HCT116 (cell line): ENCODE data around the gene MS4A15. TPM values are rescaled to one million over a fixed set of nuclear protein-coding genes. Genes with fewer than 3 reads are reported as not detected.

Source experiments
- total RNA-seq: library from RNA; stranded (reverse); gene quantifications from one replicate; pipeline ENCODE4 v1.2.1, GENCODE V29; 2021; ENCODE audit not compliant: unreplicated experiment

Gene MS4A15
- total RNA-seq, 1 experiment from 2014 or later: 1.5 TPM

Other genes starting within 250 kb of the MS4A15 start
- not detected for gene MS4A13, start 241.5 kb upstream of the MS4A15 start, total RNA-seq
- gene MS4A8, start 57.3 kb upstream of the MS4A15 start, total RNA-seq: 0.17 TPM
- gene MS4A18, start 32.1 kb upstream of the MS4A15 start, total RNA-seq: not detected
- gene MS4A10, start 28.5 kb downstream of the MS4A15 start, total RNA-seq: not detected
- 69.6 TPM for gene CCDC86, start 85.2 kb downstream of the MS4A15 start, total RNA-seq
- 0.12 TPM for gene PTGDR2, start 99.1 kb downstream of the MS4A15 start, total RNA-seq
- not detected for gene ZP1, start 110.7 kb downstream of the MS4A15 start, total RNA-seq
- gene PRPF19, start 149.7 kb downstream of the MS4A15 start, total RNA-seq: 156 TPM
- 44.4 TPM for gene TMEM109, start 157.3 kb downstream of the MS4A15 start, total RNA-seq
- 120 TPM for gene TMEM132A, start 167.6 kb downstream of the MS4A15 start, total RNA-seq
- not detected for gene SLC15A3, start 195.3 kb downstream of the MS4A15 start, total RNA-seq
- 1.4 TPM for gene CD6, start 214.8 kb downstream of the MS4A15 start, total RNA-seq